NCI-H1694 (cell line): ENCODE measurements around the gene OSBPL8.

ENCODE experiments used
- DNase-seq: peaks from one replicate; lab custom pipeline; 2025; lab: John Stamatoyannopoulos, UW

Gene OSBPL8

GRCh38 chr12:76556368-76556767 lies 3.2 kb downstream of the OSBPL8 start:
- DNase-seq: no peak

- no peak for DNase-seq
Measured at GRCh38 chr12:76555797-76556196, 3.8 kb downstream of the OSBPL8 start.

GRCh38 chr12:76555231-76555767 lies 4.3 kb downstream of the OSBPL8 start:
- DNase-seq: no peak

- DNase-seq: no peak
Measured at GRCh38 chr12:76554405-76555230, 5.0 kb downstream of the OSBPL8 start.

- no peak for DNase-seq
Measured at GRCh38 chr12:76552343-76552938, 7.1 kb downstream of the OSBPL8 start.

- no peak for DNase-seq
Measured at GRCh38 chr12:76551482-76551888, 8.1 kb downstream of the OSBPL8 start.

GRCh38 chr12:76549131-76549530 lies 10.4 kb downstream of the OSBPL8 start:
- DNase-seq: no peak

- DNase-seq: no peak
Measured at GRCh38 chr12:76548222-76548837, 11.2 kb downstream of the OSBPL8 start.

- no peak for DNase-seq
Measured at GRCh38 chr12:76547526-76547925, 12.0 kb downstream of the OSBPL8 start.

GRCh38 chr12:76546889-76547288 lies 12.7 kb downstream of the OSBPL8 start:
- no peak for DNase-seq

GRCh38 chr12:76545486-76545885 lies 14.1 kb downstream of the OSBPL8 start:
- DNase-seq: no peak

GRCh38 chr12:76544601-76545261 lies 14.8 kb downstream of the OSBPL8 start:
- no peak for DNase-seq

- no peak for DNase-seq
Measured at GRCh38 chr12:76543813-76544347, 15.7 kb downstream of the OSBPL8 start.

GRCh38 chr12:76542908-76543307 lies 16.7 kb downstream of the OSBPL8 start:
- no peak for DNase-seq

GRCh38 chr12:76539727-76540126 lies 19.8 kb downstream of the OSBPL8 start:
- no peak for DNase-seq

GRCh38 chr12:76537923-76538322 lies 21.6 kb downstream of the OSBPL8 start:
- DNase-seq: no peak

- no peak for DNase-seq
Measured at GRCh38 chr12:76536546-76536945, 23.0 kb downstream of the OSBPL8 start.

- no peak for DNase-seq
Measured at GRCh38 chr12:76535170-76535569, 24.4 kb downstream of the OSBPL8 start.

GRCh38 chr12:76533331-76533730 lies 26.2 kb downstream of the OSBPL8 start:
- DNase-seq: no peak

- DNase-seq: no peak
Measured at GRCh38 chr12:76532520-76532919, 27.1 kb downstream of the OSBPL8 start.

- no peak for DNase-seq
Measured at GRCh38 chr12:76531056-76531455, 28.5 kb downstream of the OSBPL8 start.

- DNase-seq: no peak
Measured at GRCh38 chr12:76530516-76530915, 29.1 kb downstream of the OSBPL8 start.
